Psoas muscle (tissue), 8 donors: Measurements from ENCODE around the gene POLR2I. TPM values are rescaled to one million over a fixed set of nuclear protein-coding genes. Genes with fewer than 3 reads are reported as not detected.
"Not testable (repeated sequence)": the region's sequence is repeated elsewhere in the genome, so short reads cannot be mapped to it uniquely, and the experiment has no call there.

Experiments
- ATAC-seq, 4 donors: fragments of 200-7000 bp; cut with Tn5 transposase; one replicate each; pipeline ENCODE4 v1.9.1; 2020; ENCODE audit warnings: moderate library complexity in 3 of 4, mild to moderate bottlenecking in 2 of 4
- DNase-seq, 2 donors: peaks; one replicate each; pipeline ENCODE4 v3.0.0-alpha.2; 2020
- H3K27ac ChIP-seq: fragments of 200-600 bp; one replicate; pipeline ENCODE4 v1.8.0; 2022
- H3K27me3 ChIP-seq, 3 donors: fragments of 200-600 bp in 1 of 3; one replicate each; pipeline versions ENCODE4 v1.6.1 to v1.8.0; 2013 to 2022; ENCODE audit warnings: low read length in 2 of 3, mild to moderate bottlenecking in 2 of 3, moderate library complexity in 1 of 3; ENCODE audit not compliant: insufficient read depth in 3 of 3
- H3K36me3 ChIP-seq, 2 donors: fragments of 200-600 bp in 1 of 2; one replicate each; pipeline versions ENCODE4 v1.6.1 to v1.8.0; 2013 to 2022; ENCODE audit warnings: low read depth in 1 of 2, mild to moderate bottlenecking in 1 of 2, moderate library complexity in 1 of 2; ENCODE audit not compliant: insufficient read depth in 1 of 2
- H3K4me1 ChIP-seq: fragments of 200-600 bp; one replicate; pipeline ENCODE4 v1.8.0; 2022
- H3K4me3 ChIP-seq: fragments of 200-600 bp; one replicate; pipeline ENCODE4 v1.8.0; 2022; ENCODE audit warnings: mild to moderate bottlenecking
- H3K9me3 ChIP-seq: fragments of 200-600 bp; one replicate; pipeline ENCODE4 v1.8.0; 2022
- WGBS, 3 donors: extraction: QIAGEN DNeasy Blood & Tissue Kit; methylation state at CpG; one replicate each; pipeline versions ENCODE4 v1.1.6 to v1.1.7; 2013; 5-methylcytosine and 5-hydroxymethylcytosine counted together
- intact Hi-C, 2 donors: fragments of 100-400 bp; cut with DNase I; formaldehyde crosslinking; loops; one replicate each; pipeline versions ENCODE4 v1.11.0 to v1.14.2; 2022
- polyA plus RNA-seq, 3 donors: library from polyadenylated mRNA; stranded (reverse); fragments of 200-250 nt; gene quantifications; one replicate each; pipeline ENCODE4 v1.2.3, GENCODE V29; 2013
- total RNA-seq, 4 donors: library from RNA; stranded (reverse); fragmentation: NEBNext Ultra II Directional in 2 of 4; extraction: Animal tissue kit (Norgen Biotek cat#: 25700) in 2 of 4; gene quantifications; one replicate each; pipeline versions ENCODE4 v1.2.1 to v1.2.4, GENCODE V29; 2021 to 2023
- TF ChIP-seq, protein P1 (sequence below): fragments of 200-600 bp; IDR thresholded peaks from one replicate; pipeline ENCODE4 v1.8.0; 2022; ENCODE audit warnings: antibody characterized with exemption
- donor health status: healthy with polysubstance abuse.
- donor health status: DM: no; HTN: no; CAD: no; lungs with moderate emphysema.
- donor health status: Bipolar disorder and iron deficiency.
- donor health status: healthy.
- donor health status: DM: yes; HTN: yes; CAD: no.
- donor health status: DM: no; HTN: no; CAD: no.
- donor health status: DM: no; HTN: no; CAD: no.
- donor health status: DM: yes; HTN: yes; CAD: no.

The POLR2I gene
- total and polyA plus RNA-seq, 7 donors, result 89.7 to 130 (median 116) TPM

DNA sequence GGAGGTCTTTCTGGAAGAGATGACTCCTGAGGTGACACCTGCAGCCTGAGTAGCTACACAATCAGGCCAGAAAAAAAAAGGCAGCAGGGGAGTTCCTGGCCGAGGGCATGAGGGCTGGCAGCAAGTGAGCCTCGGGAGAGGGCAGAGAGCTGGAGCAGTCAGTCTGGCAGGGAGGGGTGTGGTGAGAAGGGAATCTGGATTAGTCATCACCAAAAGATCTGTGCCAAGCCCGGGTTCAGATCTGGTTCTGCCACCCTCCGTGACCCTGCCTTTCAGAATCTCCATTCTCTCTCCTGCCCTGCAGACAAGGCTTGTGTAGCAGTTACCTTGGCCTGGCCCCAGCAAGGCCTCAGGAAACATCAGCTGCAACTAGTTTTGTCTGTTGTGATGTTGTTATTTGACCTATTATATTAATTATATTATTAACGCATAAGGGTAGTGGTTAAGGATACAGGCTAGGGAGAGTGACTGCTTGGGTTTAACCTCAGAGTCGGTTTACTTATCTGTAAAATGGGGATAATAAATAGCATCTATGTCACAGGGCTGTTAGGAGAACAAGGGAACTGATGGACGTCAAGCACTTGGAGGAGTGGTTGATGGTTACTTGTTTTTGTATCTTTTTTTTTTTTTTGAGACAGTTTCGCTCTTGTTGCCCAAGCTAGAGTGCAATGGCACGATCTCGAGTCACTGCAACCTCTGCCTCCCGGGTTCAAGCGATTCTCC is 22.4 kb upstream of the POLR2I start:
- WGBS, 3 donors, result 56 to 69% (median 58%) methylated on average over 12 of the region's 12 CpGs
- no peaks in the 10 kb centered on the region for H3K27me3 ChIP-seq
- H3K36me3 ChIP-seq, result peaks cover 0 to 5% of the 10 kb centered on the region in 2 donors
- H3K4me3 ChIP-seq, result peak overlapping the region; percentile 16
- peak; percentile 53 to 72 for DNase-seq
- TF ChIP-seq, protein P1, sequence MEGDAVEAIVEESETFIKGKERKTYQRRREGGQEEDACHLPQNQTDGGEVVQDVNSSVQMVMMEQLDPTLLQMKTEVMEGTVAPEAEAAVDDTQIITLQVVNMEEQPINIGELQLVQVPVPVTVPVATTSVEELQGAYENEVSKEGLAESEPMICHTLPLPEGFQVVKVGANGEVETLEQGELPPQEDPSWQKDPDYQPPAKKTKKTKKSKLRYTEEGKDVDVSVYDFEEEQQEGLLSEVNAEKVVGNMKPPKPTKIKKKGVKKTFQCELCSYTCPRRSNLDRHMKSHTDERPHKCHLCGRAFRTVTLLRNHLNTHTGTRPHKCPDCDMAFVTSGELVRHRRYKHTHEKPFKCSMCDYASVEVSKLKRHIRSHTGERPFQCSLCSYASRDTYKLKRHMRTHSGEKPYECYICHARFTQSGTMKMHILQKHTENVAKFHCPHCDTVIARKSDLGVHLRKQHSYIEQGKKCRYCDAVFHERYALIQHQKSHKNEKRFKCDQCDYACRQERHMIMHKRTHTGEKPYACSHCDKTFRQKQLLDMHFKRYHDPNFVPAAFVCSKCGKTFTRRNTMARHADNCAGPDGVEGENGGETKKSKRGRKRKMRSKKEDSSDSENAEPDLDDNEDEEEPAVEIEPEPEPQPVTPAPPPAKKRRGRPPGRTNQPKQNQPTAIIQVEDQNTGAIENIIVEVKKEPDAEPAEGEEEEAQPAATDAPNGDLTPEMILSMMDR, result no peak
- ATAC-seq, result peak in 3 of 4 donors; percentile 26 to 53 (median 50)
- intact Hi-C loops, result no loop called here
- H3K4me1 ChIP-seq, result peaks cover 11% of the 10 kb centered on the region
- H3K27ac ChIP-seq, result peak overlapping the region; percentile 65
- H3K9me3 ChIP-seq, result no peaks in the 10 kb centered on the region

DNA sequence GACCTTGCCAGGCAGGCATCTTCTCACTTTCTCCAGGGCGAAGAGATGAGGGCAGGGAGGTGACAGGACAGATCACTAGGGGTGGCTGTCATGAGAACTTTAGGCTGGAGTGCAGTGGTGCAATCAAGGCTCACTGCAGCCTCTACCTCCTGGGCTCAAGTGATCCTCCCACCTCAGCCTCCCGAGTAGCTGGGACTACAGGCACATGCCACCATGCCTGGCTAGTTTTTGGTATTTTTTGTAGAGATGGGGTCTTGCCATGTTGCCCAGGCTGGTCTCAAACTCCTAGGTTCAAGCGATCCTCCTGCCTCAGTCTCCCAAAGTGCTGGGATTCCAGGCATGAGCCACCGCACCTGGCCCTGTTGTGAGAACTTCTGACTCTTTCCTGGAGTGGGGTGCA is 20.2 kb upstream of the POLR2I start:
- 88 to 96% (median 92%) methylated on average over 4 of the region's 4 CpGs for WGBS, 3 donors
- DNase-seq, H3K9me3 ChIP-seq, intact Hi-C loops, ATAC-seq, H3K4me1 ChIP-seq, H3K27me3 ChIP-seq, H3K4me3 ChIP-seq, H3K36me3 ChIP-seq, H3K27ac ChIP-seq: not testable (repeated sequence)

DNA sequence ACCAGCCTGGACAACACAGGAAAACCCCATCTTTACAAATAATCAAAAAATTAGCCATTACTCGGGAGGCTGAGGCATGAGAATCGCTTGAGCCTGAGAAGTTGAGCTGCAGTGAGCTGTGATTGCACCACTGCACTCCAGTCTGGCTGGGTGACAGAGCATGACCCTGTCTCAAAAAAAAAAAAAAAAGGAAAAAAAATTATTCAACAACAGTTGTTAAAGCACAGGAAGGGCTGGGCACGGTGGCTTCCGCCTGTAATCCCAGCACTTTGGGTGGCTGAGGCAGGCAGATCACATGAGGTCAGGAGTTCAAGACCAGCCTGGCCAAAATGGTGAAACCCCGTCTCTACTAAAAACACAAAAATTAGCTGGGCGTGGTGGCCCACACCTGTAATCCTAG is 16.5 kb upstream of the POLR2I start:
- 59 to 61% (median 60%) methylated on average over 6 of the region's 6 CpGs for WGBS, 3 donors
- ATAC-seq, H3K4me3 ChIP-seq, H3K27me3 ChIP-seq, H3K4me1 ChIP-seq, H3K36me3 ChIP-seq, H3K27ac ChIP-seq, H3K9me3 ChIP-seq, intact Hi-C loops: not testable (repeated sequence)
- DNase-seq, result peak in 1 of 2 donors; percentile 33

DNA sequence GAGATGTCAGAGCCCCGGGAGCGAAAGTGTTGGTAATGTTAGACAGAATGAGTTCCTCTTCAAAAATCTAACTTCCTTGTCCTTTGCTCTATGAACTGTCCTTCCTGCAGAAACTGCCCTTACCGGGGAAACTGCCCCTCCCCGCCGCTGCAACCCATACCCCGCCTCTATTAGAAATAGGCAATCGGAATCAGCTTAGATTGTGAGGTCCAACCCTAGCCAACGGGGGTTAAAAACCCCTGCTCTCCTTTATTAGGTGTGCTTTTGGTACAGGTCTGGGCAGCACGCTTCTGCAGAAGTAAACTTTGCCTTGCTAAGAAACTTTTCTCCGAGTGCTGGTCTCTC is 13.7 kb upstream of the POLR2I start:
- WGBS, 3 donors, result 8 to 12% (median 12%) methylated on average over 10 of the region's 10 CpGs
- Histone ChIP-seq H3K27ac (peak overlapping the region; percentile 85), H3K9me3 (no peaks in the 10 kb centered on the region), H3K36me3 (peaks cover 3 to 24% of the 10 kb centered on the region in 2 donors), H3K4me1 (peaks cover 5% of the 10 kb centered on the region), H3K27me3 (no peaks in the 10 kb centered on the region), H3K4me3 (peak overlapping the region; percentile 65)
- ATAC-seq (peak in 2 of 4 donors; percentile 4 to 5), DNase-seq (peak in 1 of 2 donors; percentile 37)
- TF ChIP-seq, protein P1, result no peak
- intact Hi-C loops, result no loop called here

DNA sequence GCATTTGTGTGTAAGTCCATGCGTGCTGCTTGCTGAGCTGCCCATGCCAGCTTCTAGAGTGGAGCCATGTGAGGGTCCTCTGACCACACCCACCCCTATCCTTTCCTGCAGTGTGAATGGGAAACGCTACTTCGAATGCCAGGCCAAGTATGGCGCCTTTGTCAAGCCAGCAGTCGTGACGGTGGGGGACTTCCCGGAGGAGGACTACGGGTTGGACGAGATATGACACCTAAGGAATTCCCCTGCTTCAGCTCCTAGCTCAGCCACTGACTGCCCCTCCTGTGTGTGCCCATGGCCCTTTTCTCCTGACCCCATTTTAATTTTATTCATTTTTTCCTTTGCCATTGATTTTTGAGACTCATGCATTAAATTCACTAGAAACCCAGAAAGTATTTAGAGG is 10.9 kb upstream of the POLR2I start:
- Histone ChIP-seq H3K27ac (no peak overlapping the region), H3K27me3 (no peaks in the 10 kb centered on the region), H3K4me3 (no peak overlapping the region), H3K4me1 (peaks cover 5% of the 10 kb centered on the region), H3K9me3 (no peaks in the 10 kb centered on the region), H3K36me3 (peaks cover 3 to 37% of the 10 kb centered on the region in 2 donors)
- TF ChIP-seq, protein P1, result no peak
- ATAC-seq (no peak), DNase-seq (no peak)
- 77 to 89% (median 81%) methylated on average over 9 of the region's 9 CpGs for WGBS, 3 donors
- intact Hi-C loops, result no loop called here
